Activated naive CD4-positive, alpha-beta T cell treated with anti-CD3 and anti-CD28 coated beads for 36 hours (primary cell): Measurements from ENCODE around the gene ARPC4. TPM values are rescaled to one million over a fixed set of nuclear protein-coding genes. Genes with fewer than 3 reads are reported as not detected.

Source experiments
- CTCF ChIA-PET: fragments of 350-600 bp; sonication (Branson Sonifier 250); formaldehyde crosslinking; loops from one replicate; lab custom pipeline; 2021; ENCODE audit warnings: antibody characterized with exemption; lab: Charles Lee
- DNase-seq: peaks from one replicate; pipeline ENCODE4 v3.0.0-alpha.2; 2020
- H3K27ac Mint-ChIP-seq: one replicate; pipeline ENCODE4 v1.8.0; 2021; ENCODE audit warnings: mild to moderate bottlenecking, mixed read lengths
- H3K27me3 Mint-ChIP-seq: one replicate; pipeline ENCODE4 v1.8.0; 2021; ENCODE audit warnings: low read depth, mixed read lengths
- H3K36me3 Mint-ChIP-seq: one replicate; pipeline ENCODE4 v1.8.0; 2021; ENCODE audit warnings: low read depth, mixed read lengths
- H3K4me1 Mint-ChIP-seq: one replicate; pipeline ENCODE4 v1.8.0; 2021; ENCODE audit warnings: low read depth, mixed read lengths
- H3K4me3 Mint-ChIP-seq: one replicate; pipeline ENCODE4 v1.8.0; 2021; ENCODE audit warnings: mild to moderate bottlenecking, moderate library complexity, mixed read lengths
- H3K9me3 Mint-ChIP-seq: one replicate; pipeline ENCODE4 v1.8.0; 2021; ENCODE audit warnings: mixed read lengths
- intact Hi-C: fragments of 100-400 bp; cut with micrococcal nuclease; formaldehyde crosslinking; loops from one replicate; pipeline ENCODE4 v1.15.1; 2023
- total RNA-seq, 2 experiments: library from RNA; stranded (reverse); gene quantifications; one replicate each; pipeline ENCODE4 v1.2.3, GENCODE V29; 2021

Gene ARPC4
- total RNA-seq, 2 experiments from 2014 or later: 141 to 144 TPM

DNA sequence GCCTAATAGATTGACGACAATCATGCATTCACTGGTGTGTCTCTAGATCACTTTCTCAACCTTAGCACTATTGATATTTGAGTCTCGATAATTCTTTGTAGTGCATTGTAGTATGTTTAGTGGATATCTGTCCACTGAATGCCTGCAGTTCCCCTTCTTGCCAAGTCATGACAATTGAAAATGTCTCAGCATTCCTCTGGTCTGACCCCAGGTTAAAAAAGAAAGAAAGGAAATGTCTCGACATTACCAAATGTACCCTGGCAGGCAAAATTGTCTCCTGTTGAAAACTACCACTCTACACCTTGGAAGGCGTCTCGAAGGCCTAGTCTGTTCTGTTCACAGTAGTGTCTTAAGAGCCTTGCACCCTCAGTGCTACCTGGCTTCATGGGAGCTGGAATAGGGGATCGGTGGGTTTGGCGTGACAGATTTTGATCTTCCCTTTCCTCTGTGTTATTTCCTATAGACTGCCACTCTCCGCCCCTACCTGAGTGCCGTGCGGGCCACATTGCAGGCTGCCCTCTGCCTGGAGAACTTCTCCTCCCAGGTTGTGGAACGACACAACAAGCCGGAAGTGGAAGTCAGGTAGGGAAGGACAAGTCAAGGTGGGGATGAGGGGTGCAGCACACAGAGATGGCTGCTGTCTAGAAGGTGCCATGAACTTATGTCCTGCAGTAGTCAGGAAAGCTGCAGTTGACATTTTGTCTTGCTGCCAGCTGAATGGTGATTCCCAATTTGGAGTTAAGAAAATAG lies 4.5 kb downstream of the ARPC4 start:
- Mint-ChIP-seq H3K27ac (peak overlapping the region; percentile 41), H3K4me1 (peaks cover 31% of the 10 kb centered on the region), H3K9me3 (no peaks in the 10 kb centered on the region), H3K4me3 (no peak overlapping the region), H3K27me3 (no peaks in the 10 kb centered on the region), H3K36me3 (peaks cover 39% of the 10 kb centered on the region)
- intact Hi-C loops: no loop called here
- CTCF ChIA-PET: no interaction called here
- DNase-seq: no peak

DNA sequence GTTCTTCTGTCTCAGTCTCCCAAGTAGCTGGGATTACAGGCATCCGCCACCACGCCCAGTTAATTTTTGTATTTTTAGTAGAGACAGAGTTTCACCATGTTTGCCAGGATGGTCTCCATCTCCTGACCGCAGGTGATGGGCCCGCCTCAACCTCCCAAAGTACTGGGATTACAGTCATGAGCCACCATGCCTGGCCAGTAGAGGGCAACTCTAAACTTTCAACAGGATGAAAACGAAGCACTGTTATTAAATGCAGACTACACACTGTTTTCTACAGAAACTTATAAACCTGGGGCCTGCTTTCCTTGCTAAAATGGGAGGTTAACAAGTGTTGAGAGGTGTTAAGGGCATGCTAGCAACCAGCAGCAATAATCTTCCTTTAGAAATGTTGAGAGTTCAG lies 7.6 kb downstream of the ARPC4 start:
- DNase-seq: peak; percentile 22
- Mint-ChIP-seq H3K4me3 (no peak overlapping the region), H3K4me1 (peaks cover 19% of the 10 kb centered on the region), H3K9me3 (no peaks in the 10 kb centered on the region), H3K36me3 (peaks cover 55% of the 10 kb centered on the region), H3K27me3 (no peaks in the 10 kb centered on the region), H3K27ac (peak overlapping the region; percentile 41)
- CTCF ChIA-PET: no interaction called here
- intact Hi-C loops: loop anchor here (10.0 kb wide), 1 partner anchor 296 kb away; no protein-coding TSS in a partner anchor

DNA sequence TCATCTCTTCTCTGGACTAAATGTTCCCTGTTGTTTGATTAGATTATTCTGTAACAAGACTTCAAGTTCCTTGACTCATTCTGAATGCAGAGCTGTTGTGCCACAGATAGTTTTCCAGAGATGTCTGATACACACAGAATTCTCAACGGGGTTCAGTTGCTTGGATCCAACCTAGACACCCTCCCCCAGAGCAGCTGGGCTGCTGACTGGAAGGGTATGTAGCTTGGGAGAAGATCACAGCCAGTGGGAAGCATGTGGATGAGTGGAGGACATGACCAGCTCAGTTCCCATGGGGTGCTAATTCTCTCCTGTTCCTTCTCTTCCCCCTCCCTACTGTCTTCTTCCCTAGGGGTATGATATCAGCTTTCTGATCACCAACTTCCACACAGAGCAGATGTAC lies 10.6 kb downstream of the ARPC4 start:
- peaks cover 46% of the 10 kb centered on the region for H3K36me3 Mint-ChIP-seq
- H3K27me3 Mint-ChIP-seq: no peaks in the 10 kb centered on the region
- no peak for DNase-seq
- CTCF ChIA-PET: no interaction called here
- H3K4me1 Mint-ChIP-seq: peaks cover 12% of the 10 kb centered on the region
- no peak overlapping the region for H3K4me3 Mint-ChIP-seq
- peak overlapping the region; percentile 72 for H3K27ac Mint-ChIP-seq
- intact Hi-C loops: loop anchor here (10.0 kb wide), 1 partner anchor 299 kb away; no protein-coding TSS in a partner anchor
- H3K9me3 Mint-ChIP-seq: no peaks in the 10 kb centered on the region

DNA sequence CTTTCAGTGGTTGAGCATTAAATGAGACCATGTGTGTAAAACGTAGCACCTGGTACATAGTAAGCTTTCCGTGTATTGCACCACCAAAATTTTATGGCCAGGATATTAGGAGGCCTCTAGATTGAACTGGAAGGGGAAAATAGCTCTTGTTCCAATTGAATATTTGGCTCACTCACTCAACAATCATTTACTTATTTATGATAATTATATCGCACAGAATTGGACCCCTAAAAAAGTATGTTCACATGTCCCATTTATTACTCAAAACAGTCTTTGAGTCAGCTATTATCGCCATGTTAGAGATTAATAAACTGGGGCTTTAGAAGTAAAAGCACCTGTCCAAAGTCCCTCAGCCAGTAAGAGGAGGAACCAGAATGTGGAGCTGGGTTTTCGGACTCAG lies 12.1 kb downstream of the ARPC4 start:
- CTCF ChIA-PET: interaction anchor here (0.5 to 1.0 kb wide), 3 partner anchors 16 to 77 kb away, joined by 3 to 4 read pairs (median 4); no protein-coding TSS in a partner anchor

DNA sequence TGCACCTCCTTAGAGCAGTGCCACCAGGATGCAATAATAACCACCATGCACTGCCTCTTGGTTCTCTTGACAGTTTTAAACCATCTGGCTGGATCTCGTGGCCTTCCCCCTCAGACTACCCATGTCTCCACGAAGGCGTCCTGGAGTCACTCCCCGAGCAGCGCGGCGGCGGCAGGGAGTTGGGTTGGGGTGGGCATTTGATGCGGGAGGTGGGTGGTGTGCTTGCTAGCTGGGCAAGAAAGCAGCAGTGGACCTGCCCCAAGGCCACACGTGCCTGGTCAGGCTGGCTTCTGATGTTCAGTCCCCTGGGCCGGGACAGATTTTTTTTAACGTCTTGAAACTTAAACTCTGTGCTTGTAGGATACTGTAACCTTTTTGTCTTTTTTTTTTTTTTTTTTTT lies 13.3 kb downstream of the ARPC4 start:
- H3K27ac Mint-ChIP-seq: no peak overlapping the region
- no peak overlapping the region for H3K4me3 Mint-ChIP-seq
- peaks cover 32% of the 10 kb centered on the region for H3K4me1 Mint-ChIP-seq
- intact Hi-C loops: loop anchor here (10.0 kb wide), 1 partner anchor 301 kb away; no protein-coding TSS in a partner anchor
- peaks cover 39% of the 10 kb centered on the region for H3K36me3 Mint-ChIP-seq
- H3K27me3 Mint-ChIP-seq: no peaks in the 10 kb centered on the region
- DNase-seq: no peak
- CTCF ChIA-PET: no interaction called here
- no peaks in the 10 kb centered on the region for H3K9me3 Mint-ChIP-seq

More for the DNA sequence above, 12.1 kb downstream of the ARPC4 start:
- peaks cover 47% of the 10 kb centered on the region for H3K36me3 Mint-ChIP-seq
- H3K27me3 Mint-ChIP-seq: no peaks in the 10 kb centered on the region
- DNase-seq: no peak
- H3K4me1 Mint-ChIP-seq: peaks cover 25% of the 10 kb centered on the region
- no peak overlapping the region for H3K4me3 Mint-ChIP-seq
- H3K27ac Mint-ChIP-seq: no peak overlapping the region
- intact Hi-C loops: loop anchor here (10.0 kb wide), 1 partner anchor 300 kb away; no protein-coding TSS in a partner anchor
- H3K9me3 Mint-ChIP-seq: no peaks in the 10 kb centered on the region

DNA sequence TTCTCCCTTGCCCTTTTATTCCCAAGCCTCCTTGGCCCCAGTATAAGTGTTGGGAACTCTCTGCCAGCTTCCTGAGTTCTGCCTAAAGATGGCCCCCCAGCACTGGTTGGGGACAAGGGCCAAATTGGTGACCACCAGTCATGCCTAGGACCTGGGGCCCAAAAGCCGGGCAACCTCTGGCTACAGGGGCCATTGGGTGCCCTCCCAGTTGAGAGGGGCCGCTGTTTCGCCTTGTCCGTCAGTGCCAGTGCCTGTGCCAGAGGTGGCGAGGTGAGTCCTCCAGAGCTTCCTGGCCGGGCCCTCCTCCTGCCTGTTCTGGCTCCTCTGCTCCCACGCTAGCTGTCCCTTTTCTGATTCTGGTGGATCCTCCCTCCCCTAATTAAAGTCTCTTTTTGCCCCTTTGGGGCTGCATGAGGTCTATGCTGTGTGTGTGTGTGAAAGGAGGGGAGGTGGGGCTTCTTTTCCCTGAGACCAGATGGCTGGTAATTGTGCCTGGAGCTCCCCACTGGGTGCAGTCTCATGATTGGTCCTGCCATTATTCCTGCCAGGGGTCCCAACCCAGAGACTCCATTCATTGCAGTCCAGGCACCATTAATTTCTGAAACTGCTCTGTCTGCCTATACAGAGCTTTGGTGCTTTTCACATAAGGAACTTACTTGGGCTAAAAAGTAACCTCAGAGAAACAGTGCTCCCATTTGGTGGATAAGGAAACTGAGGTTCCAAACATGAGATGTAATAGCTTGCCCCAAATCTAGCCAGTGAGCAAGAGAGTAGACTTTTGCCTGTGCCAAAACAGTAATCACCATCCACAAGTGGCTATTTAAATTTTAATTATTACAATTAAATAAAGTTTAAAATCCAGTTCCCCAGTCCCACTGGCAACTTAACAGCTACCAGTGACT lies 14.1 kb downstream of the ARPC4 start:
- H3K27me3 Mint-ChIP-seq: no peaks in the 10 kb centered on the region
- CTCF ChIA-PET: interaction anchor here (0.7 to 2.5 kb wide), 5 partner anchors 20 to 187 kb away, joined by 3 to 7 read pairs (median 3); no protein-coding TSS in a partner anchor
- H3K4me1 Mint-ChIP-seq: peaks cover 35% of the 10 kb centered on the region
- no peaks in the 10 kb centered on the region for H3K9me3 Mint-ChIP-seq
- no peak for DNase-seq
- H3K36me3 Mint-ChIP-seq: peaks cover 38% of the 10 kb centered on the region
- peak overlapping the region; percentile 57 for H3K27ac Mint-ChIP-seq
- intact Hi-C loops: loop anchor here (10.0 kb wide), 1 partner anchor 302 kb away; no protein-coding TSS in a partner anchor
- no peak overlapping the region for H3K4me3 Mint-ChIP-seq

DNA sequence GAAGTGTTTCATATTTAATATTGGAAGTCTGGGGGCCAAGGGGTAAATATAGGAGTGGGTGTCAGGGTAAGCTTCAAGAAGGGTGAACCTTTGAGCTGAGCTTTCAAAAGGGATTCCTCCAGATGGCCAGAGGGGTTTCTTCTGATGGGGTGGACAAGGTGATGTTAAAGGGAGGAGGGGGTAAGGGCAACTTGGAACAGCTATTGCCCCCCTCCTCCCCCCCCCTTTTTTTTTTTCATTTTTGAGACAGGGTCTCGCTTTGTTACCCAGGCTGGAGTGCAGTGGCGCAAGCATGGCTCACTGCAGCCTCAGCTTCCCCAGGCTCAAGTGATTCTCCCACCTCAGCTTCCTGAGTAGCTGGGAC lies 15.1 kb downstream of the ARPC4 start:
- intact Hi-C loops: loop anchor here (1.0 to 10.0 kb wide), 2 partner anchors 15 to 303 kb away; partner anchors contain the start of gene ARPC4
- H3K27ac Mint-ChIP-seq: peak overlapping the region; percentile 70
- peaks cover 35% of the 10 kb centered on the region for H3K4me1 Mint-ChIP-seq
- peaks cover 35% of the 10 kb centered on the region for H3K36me3 Mint-ChIP-seq
- no peak overlapping the region for H3K4me3 Mint-ChIP-seq
- CTCF ChIA-PET: interaction anchor here (0.6 to 2.5 kb wide), 7 partner anchors 12 to 415 kb away, joined by 3 to 8 read pairs (median 5); no protein-coding TSS in a partner anchor
- H3K27me3 Mint-ChIP-seq: no peaks in the 10 kb centered on the region
- no peak for DNase-seq
- H3K9me3 Mint-ChIP-seq: no peaks in the 10 kb centered on the region

DNA sequence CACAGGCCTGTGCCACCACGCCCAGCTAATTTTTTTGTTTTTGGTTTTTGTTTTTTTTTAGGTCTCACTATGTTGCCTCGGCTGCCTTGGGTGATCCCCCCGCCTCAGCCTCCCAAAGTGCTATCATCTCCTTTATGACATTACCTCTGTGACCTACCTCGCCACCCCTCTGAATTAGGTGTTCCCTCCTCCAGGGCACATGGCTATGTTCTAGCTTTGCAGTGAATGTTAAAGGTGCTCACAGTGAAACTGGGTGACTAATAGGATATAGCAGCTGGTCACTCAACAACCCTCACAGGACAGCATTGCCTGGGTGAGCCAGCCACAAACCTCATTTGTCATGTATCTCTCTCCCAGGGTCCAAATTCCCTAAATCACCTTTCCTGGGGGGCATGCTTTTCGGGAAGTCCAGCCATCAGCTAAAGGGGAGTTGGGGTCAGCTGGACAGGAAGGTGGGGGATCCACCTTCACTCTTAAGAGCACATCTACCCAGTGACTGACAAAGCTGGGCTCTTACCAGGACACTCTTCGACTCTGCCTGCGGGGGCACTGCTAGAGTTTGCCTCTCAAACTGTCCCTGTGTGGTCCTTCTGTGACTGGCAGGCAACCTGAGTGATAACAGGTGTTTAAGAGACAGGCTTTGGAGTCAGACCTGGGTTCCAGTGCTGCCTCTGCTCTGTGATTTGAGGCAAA lies 15.6 kb downstream of the ARPC4 start:
- Mint-ChIP-seq H3K4me1 (peaks cover 32% of the 10 kb centered on the region), H3K9me3 (no peaks in the 10 kb centered on the region), H3K4me3 (no peak overlapping the region), H3K27ac (peak overlapping the region; percentile 92), H3K36me3 (peaks cover 34% of the 10 kb centered on the region), H3K27me3 (no peaks in the 10 kb centered on the region)
- DNase-seq: peak; percentile 64
- CTCF ChIA-PET: interaction anchor here (0.6 to 2.5 kb wide), 7 partner anchors 11 to 415 kb away, joined by 3 to 8 read pairs (median 4); no protein-coding TSS in a partner anchor
- intact Hi-C loops: loop anchor here (1.0 to 10.0 kb wide), 6 partner anchors 15 to 304 kb away; partner anchors contain the start of genes ARPC4 and BRPF1

DNA sequence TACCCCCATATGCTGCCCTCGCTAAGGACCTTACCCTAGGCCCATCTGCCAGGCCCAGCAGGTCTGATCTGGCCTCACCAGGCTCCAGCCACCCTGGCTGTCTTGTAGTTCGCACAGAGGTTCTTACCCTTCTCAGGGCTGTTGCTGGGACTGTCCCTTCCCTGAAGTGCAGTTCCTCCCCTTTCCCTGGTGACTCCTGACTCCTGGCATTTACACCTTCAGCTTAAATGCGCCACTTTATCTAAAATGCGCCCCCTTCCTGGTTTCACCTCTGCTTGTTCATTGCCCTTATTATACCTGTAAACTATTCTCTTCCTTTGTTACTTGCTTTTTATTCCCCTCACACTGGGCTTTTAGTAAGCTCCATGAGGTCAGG lies 16.3 kb downstream of the ARPC4 start:
- intact Hi-C loops: loop anchor here (1.0 to 10.0 kb wide), 5 partner anchors 22 to 304 kb away; partner anchors contain the start of gene BRPF1
- Mint-ChIP-seq H3K9me3 (no peaks in the 10 kb centered on the region), H3K27me3 (no peaks in the 10 kb centered on the region), H3K36me3 (peaks cover 26% of the 10 kb centered on the region), H3K27ac (peak overlapping the region; percentile 92), H3K4me3 (peak overlapping the region; percentile 81), H3K4me1 (peaks cover 32% of the 10 kb centered on the region)
- DNase-seq: peak; percentile 62
- CTCF ChIA-PET: interaction anchor here (0.8 to 2.5 kb wide), 3 partner anchors 11 to 82 kb away, joined by 3 to 7 read pairs (median 3); no protein-coding TSS in a partner anchor

DNA sequence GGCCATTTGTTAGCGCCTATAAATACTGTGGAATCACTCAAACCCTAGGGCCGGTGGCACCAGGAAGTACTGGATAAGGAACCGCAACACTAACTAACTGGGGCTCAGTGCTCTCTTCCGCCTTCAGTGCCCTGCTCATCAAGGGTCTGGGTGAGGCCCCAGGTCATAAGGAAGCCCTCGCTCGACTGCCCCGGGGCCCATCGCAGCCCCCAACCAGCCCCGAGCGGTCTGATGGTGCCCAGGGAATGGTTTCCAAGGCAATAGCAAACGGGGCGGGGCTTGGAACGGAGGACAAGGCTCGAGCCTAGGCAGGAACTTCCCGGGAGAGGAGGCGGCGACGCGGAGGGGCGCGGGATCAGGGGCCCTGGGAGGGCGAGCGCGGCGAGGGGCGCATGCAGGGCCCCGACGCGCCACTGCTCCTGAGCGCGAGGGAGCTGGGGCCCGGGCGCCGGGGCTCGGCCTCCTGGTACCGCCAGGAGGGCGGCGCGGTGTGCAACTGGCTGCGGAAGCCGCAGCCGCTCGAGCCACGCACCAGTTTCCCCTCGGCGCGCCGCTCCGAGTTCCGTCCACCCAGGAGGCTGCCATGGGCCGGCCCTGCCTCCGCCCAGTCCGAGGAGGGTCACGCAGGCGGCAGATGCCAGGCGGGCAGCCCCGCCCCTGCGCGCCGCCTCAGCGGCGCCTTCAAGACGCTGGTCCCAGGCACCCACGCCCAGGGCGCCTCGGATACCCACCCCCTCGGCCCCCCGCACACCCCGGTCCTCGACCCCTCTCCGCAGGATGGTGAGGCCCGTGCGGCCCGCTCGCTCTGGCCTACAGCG lies 16.9 kb downstream of the ARPC4 start, which contains the start of gene TTLL3:
Gene TTLL3, plus strand, starts transcription at position 648 of the 818 bp plus-strand sequence. CDS start 400 bp downstream, outside the sequence.
- H3K27me3 Mint-ChIP-seq: no peaks in the 10 kb centered on the region
- DNase-seq: peak; percentile 38
- intact Hi-C loops: loop anchor here (1.0 to 10.0 kb wide), 5 partner anchors 23 to 305 kb away; partner anchors contain the start of gene BRPF1
- H3K9me3 Mint-ChIP-seq: no peaks in the 10 kb centered on the region
- H3K4me3 Mint-ChIP-seq: peak within 1 kb of the TSS; percentile 81
- H3K27ac Mint-ChIP-seq: peak within 1 kb of the TSS; percentile 92
- peaks cover 23% of the 10 kb centered on the region for H3K36me3 Mint-ChIP-seq
- CTCF ChIA-PET: interaction anchor here (0.8 to 2.5 kb wide), 3 partner anchors 10 to 83 kb away, joined by 3 to 7 read pairs (median 3); no protein-coding TSS in a partner anchor
- H3K4me1 Mint-ChIP-seq: peaks cover 32% of the 10 kb centered on the region

DNA sequence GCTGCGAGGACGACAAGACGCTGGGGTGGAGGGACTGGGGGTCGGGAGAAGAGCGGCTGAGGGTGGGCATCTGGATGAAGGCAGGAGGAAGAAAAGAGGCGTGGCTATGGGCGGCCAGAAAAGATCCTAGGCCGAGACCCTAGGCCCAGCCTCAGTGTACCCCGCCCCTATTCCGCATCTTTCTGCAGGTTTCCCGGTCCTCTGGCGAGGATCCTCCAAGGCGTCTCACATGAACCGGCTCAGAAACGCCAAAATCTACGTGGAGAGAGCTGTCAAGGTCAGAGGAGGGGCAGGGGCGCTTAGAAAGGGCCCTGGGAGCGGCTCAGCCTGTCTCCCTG lies 17.5 kb downstream of the ARPC4 start:
- DNase-seq: no peak
- H3K27me3 Mint-ChIP-seq: no peaks in the 10 kb centered on the region
- CTCF ChIA-PET: no interaction called here
- peaks cover 32% of the 10 kb centered on the region for H3K4me1 Mint-ChIP-seq
- no peak overlapping the region for H3K27ac Mint-ChIP-seq
- H3K9me3 Mint-ChIP-seq: no peaks in the 10 kb centered on the region
- intact Hi-C loops: no loop called here
- peaks cover 23% of the 10 kb centered on the region for H3K36me3 Mint-ChIP-seq
- peak overlapping the region; percentile 47 for H3K4me3 Mint-ChIP-seq
